GM20000 (cell line): ENCODE results near the gene MAPT.

Experiments
- DNase-seq: peaks from one replicate; pipeline ENCODE4 v3.0.0; 2012; ENCODE audit warnings: low spot score
- TF ChIP-seq, protein P1 (sequence below): IDR thresholded peaks from 2 replicates; pipeline ENCODE4 v1.5.1; 2012; ENCODE audit warnings: mild to moderate bottlenecking, control low read depth; ENCODE audit errors: extremely low read depth, missing control alignments

Gene MAPT

DNA sequence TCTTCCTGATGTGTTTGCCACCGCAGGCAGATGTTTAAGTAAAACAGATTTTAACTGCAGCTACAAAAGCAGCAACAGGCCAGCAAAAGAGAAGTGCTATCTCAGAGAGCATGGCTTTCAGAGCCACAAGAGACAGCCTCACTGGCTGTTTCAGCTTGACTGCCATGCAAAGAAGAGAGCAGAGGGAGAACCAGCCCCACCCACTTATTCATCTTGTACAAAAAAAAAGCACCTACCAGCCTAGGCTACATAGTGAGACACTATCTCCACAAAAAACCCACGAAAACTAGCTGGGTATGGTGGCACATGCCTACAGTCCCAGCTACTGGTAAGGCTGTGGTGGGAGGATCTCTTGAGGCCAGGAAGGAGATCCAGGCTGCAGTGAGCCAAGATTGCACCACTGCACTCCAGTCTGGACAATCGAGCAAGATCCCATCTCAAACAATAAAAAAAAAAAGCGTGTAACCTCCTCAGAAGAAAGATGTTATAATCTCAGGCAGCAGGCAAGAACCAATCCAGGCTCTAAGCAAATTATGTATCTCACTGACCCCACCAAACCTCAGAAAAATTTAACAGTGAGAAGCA lies 134.7 kb downstream of the MAPT start:
- no peak for DNase-seq
- TF ChIP-seq, protein P1, sequence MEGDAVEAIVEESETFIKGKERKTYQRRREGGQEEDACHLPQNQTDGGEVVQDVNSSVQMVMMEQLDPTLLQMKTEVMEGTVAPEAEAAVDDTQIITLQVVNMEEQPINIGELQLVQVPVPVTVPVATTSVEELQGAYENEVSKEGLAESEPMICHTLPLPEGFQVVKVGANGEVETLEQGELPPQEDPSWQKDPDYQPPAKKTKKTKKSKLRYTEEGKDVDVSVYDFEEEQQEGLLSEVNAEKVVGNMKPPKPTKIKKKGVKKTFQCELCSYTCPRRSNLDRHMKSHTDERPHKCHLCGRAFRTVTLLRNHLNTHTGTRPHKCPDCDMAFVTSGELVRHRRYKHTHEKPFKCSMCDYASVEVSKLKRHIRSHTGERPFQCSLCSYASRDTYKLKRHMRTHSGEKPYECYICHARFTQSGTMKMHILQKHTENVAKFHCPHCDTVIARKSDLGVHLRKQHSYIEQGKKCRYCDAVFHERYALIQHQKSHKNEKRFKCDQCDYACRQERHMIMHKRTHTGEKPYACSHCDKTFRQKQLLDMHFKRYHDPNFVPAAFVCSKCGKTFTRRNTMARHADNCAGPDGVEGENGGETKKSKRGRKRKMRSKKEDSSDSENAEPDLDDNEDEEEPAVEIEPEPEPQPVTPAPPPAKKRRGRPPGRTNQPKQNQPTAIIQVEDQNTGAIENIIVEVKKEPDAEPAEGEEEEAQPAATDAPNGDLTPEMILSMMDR = no peak

DNA sequence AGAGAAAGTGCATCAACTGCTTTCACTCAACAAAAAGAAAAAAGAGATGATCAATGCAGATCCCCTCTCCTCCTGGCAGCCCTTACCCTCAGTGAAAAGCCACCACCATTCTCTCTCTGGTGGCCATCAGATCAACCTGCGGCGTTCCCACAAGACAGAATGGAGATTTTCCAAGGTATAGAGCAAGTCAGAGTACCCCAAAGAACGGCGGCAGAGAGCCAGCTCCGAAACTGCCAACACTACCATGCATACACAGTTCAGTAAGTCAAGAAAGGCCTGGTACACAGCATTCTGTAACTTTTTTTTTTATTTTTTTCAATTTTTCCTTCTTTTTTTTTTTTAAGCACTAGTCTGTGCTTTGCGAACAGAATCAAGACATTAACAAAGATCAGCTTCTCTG lies 135.3 kb downstream of the MAPT start:
- TF ChIP-seq, protein P1 = no peak
- no peak for DNase-seq

DNA sequence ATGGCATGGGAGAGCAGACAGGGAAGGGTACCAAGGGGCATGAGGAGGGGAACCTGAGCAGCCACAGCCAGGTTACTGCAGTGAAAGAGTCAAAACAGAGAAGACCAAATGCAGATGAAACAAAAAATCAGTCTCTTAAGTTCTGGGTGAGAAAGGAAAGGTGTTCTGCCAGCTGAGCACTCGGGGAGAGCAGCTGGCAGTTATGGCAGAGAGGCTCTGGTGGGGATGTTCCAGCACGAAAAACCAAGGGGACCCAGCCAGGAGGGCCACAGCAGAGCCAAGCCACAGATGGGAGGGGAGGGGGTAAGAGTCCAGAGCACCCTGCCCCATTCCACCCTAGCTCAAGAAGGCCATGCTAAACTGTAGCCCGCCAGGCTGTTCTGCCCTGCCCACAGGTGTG lies 136.4 kb downstream of the MAPT start:
- TF ChIP-seq, protein P1 = no peak
- no peak for DNase-seq

DNA sequence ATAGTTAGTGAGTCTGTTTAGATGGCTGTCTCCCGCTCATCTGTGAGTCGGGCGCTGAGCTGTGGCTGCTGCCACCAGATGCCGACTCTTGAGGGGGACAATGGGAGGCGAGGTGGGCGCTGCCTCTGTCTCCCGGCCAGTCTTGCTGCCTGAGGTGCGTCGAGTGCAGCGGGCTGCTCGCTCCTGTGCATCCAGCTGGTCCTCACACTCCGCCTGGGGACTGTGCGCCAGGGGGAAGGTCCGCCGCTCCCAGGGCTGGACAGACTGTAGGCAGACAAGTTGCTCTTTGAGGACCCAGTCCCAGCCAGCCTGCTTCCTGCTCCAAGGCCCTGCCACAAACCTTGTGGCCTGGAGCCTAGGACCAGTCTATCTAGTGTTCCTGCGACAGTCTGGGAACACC lies 137.1 kb downstream of the MAPT start:
- no peak for DNase-seq
- TF ChIP-seq, protein P1 = no peak

DNA sequence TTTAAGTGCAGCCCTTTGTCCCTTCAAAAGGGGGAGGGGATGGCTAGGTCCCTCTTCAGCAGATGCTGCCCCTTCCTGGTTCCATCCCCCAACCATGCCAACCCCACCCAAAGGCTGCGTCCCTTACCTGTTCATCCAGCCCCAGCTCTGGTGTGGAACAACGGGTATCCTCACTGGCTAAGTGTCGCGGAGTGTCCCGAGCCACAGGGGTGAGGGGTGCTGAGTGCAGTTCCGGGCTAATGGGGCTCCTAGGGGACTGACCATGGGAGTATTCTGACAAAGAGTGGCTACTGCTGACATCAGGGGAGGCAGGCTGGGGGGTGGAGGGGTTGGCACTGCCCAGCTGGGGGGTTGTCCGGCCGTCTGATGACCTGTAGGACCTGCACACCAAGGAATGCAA lies 137.6 kb downstream of the MAPT start:
- DNase-seq = no peak
- TF ChIP-seq, protein P1 = no peak

DNA sequence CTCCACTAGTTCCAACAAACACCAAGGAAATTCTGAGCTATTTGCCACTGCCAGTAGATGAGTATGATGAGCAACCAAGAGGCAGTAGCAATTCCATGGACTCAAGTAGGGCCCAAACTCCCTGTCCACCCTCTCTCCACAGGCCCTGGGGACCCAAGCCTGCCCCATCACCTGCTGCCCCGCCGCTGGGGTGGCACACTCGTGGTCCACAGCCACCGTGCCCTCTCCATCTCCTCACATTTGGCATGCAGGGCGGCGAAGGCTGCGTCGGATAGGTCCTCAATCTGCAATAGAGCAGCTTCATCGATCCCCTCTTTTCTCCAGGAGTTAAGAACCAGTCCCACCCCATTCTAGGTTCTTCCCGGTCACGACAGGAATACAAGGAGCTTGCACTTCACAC lies 138.6 kb downstream of the MAPT start:
- no peak for DNase-seq
- TF ChIP-seq, protein P1 = no peak

DNA sequence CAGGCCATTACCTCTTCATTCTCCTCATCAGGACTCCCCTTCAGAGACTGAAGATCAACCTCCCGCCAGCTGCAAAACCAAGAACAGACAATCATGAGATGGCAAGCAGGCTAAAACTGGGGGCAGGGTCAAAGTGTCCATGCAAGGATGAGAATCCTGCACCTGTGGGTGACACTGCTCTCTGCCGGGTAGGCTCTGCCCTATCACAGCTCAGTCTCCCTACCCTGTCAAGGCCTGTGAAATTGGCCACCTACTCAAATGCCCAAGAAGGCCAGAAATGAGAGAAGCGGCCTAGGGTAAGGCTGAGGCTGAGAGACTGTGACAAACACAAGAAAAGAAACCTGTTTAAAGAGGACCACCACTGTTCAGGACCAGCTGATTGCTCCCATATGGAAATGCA lies 139.0 kb downstream of the MAPT start:
- no peak for DNase-seq
- TF ChIP-seq, protein P1 = no peak
